Neural cell (in vitro differentiated cells): ENCODE results near the gene PGC. TPM values are rescaled to one million over a fixed set of nuclear protein-coding genes. Genes with fewer than 3 reads are reported as not detected.

ENCODE experiments used
- H2AFZ ChIP-seq: fragments of 200-600, 300-800 bp; sonication (generic), shearing (Covaris generic); 2 replicates; pipeline ENCODE4 v1.6.0; 2014; ENCODE audit warnings: low read depth, mild to moderate bottlenecking, antibody characterized with exemption, low read length, moderate library complexity
- H3F3A ChIP-seq: fragments of 200-600 bp; shearing (Covaris generic); 2 replicates; pipeline ENCODE4 v1.6.1; 2016; ENCODE audit warnings: mild to moderate bottlenecking, moderate library complexity, mixed read lengths, antibody characterized with exemption, low read length; ENCODE audit not compliant: insufficient read depth, poor library complexity, severe bottlenecking
- H3K27ac ChIP-seq: fragments of 200-600, 300-800 bp; sonication (generic), shearing (Covaris generic); 2 replicates; pipeline ENCODE4 v1.5.1; 2014; ENCODE audit warnings: mild to moderate bottlenecking, low read length, moderate library complexity
- H3K27me3 ChIP-seq: fragments of 300-800, 200-600 bp; sonication (generic), shearing (Covaris generic); 2 replicates; pipeline ENCODE4 v1.6.0; 2014; ENCODE audit warnings: mild to moderate bottlenecking, low read depth, low read length, moderate library complexity; ENCODE audit not compliant: insufficient read depth
- H3K36me3 ChIP-seq: fragments of 300-800, 200-600 bp; sonication (generic), shearing (Covaris generic); 2 replicates; pipeline ENCODE4 v1.5.1; 2014; ENCODE audit warnings: mild to moderate bottlenecking, antibody characterized with exemption, low read length, moderate library complexity; ENCODE audit not compliant: insufficient read depth
- H3K4me2 ChIP-seq: fragments of 300-800, 200-600 bp; sonication (generic), shearing (Covaris generic); 2 replicates; pipeline ENCODE4 v1.6.0; 2014; ENCODE audit warnings: mild to moderate bottlenecking, low read length
- H3K4me3 ChIP-seq: fragments of 300-800, 200-600 bp; sonication (generic), shearing (Covaris generic); 2 replicates; pipeline ENCODE4 v1.5.1; 2014; ENCODE audit warnings: mild to moderate bottlenecking, low read length, moderate library complexity
- H3K79me2 ChIP-seq: fragments of 200-600 bp; shearing (Covaris generic); replicated peaks from 2 replicates; pipeline ENCODE4 v1.6.0; 2014; ENCODE audit warnings: mild to moderate bottlenecking, low read length, moderate library complexity; ENCODE audit not compliant: insufficient read depth
- H3K9ac ChIP-seq: fragments of 300-800, 200-600 bp; sonication (generic), shearing (Covaris generic); 2 replicates; pipeline ENCODE4 v1.6.1; 2016; ENCODE audit warnings: mild to moderate bottlenecking, low read length, mixed read lengths
- H3K9me2 ChIP-seq: fragments of 200-600 bp; shearing (Covaris generic); 2 replicates; pipeline ENCODE4 v1.6.1; 2016; ENCODE audit warnings: mild to moderate bottlenecking, low read length, mixed read lengths; ENCODE audit not compliant: insufficient read depth
- H3K9me3 ChIP-seq: fragments of 200-600, 300-800 bp; sonication (generic), shearing (Covaris generic); 2 replicates; pipeline ENCODE4 v1.6.1; 2016; ENCODE audit warnings: mild to moderate bottlenecking, mixed run types, low read length, moderate library complexity, mixed read lengths
- H4K20me1 ChIP-seq: fragments of 200-600 bp; shearing (Covaris generic); 2 replicates; pipeline ENCODE4 v1.6.1; 2016; ENCODE audit warnings: mild to moderate bottlenecking, mixed run types; ENCODE audit not compliant: insufficient read depth
- EP300 ChIP-seq: fragments of 450-650 bp; conservative IDR thresholded peaks from 2 replicates; pipeline ENCODE4 v1.6.1; 2014; ENCODE audit warnings: antibody characterized with exemption, mild to moderate bottlenecking, moderate library complexity; ENCODE audit not compliant: poor library complexity, severe bottlenecking
- EZH2 ChIP-seq: fragments of 200-600, 300-800 bp; shearing (Covaris generic), sonication (generic); IDR thresholded peaks from 2 replicates; pipeline ENCODE4 v1.6.1; 2014; ENCODE audit warnings: antibody characterized with exemption, low read length, borderline replicate concordance, mild to moderate bottlenecking; ENCODE audit not compliant: insufficient read depth, poor library complexity, severe bottlenecking
- MXI1 ChIP-seq: fragments of 450-650 bp; conservative IDR thresholded peaks from 2 replicates; pipeline ENCODE4 v1.6.1; 2014; ENCODE audit warnings: antibody characterized with exemption, mild to moderate bottlenecking; ENCODE audit not compliant: poor library complexity, severe bottlenecking
- POLR2AphosphoS5 ChIP-seq: IDR thresholded peaks from 2 replicates; pipeline ENCODE4 v1.6.1; 2012
- RAD21 ChIP-seq: fragments of 450-650 bp; conservative IDR thresholded peaks from 2 replicates; pipeline ENCODE4 v1.6.1; 2014; ENCODE audit warnings: antibody characterized with exemption, mild to moderate bottlenecking, moderate library complexity
- REST ChIP-seq: IDR thresholded peaks from 2 replicates; pipeline ENCODE4 v1.6.1; 2012; ENCODE audit warnings: borderline replicate concordance
- SMC3 ChIP-seq: fragments of 450-650 bp; conservative IDR thresholded peaks from 2 replicates; pipeline ENCODE4 v1.6.1; 2014; ENCODE audit warnings: antibody characterized with exemption, mild to moderate bottlenecking, moderate library complexity; ENCODE audit not compliant: poor library complexity
- TAF1 ChIP-seq: IDR thresholded peaks from 2 replicates; pipeline ENCODE4 v1.6.1; 2012; ENCODE audit warnings: low read depth
- polyA plus RNA-seq: library from polyadenylated mRNA; depleted of rRNA; stranded (reverse); fragments of >200 nt; gene quantifications from 2 replicates; pipeline ENCODE4 v1.2.3, GENCODE V29; 2014
- TF ChIP-seq, protein P1 (sequence below): fragments of 450-650 bp; IDR thresholded peaks from 2 replicates; pipeline ENCODE4 v1.5.1; 2014; ENCODE audit warnings: antibody characterized with exemption, mild to moderate bottlenecking, moderate library complexity; ENCODE audit not compliant: poor library complexity, severe bottlenecking

PGC gene
- polyA plus RNA-seq, 1 donor from 2014 or later = not detected

GRCh38 chr6:41719436-41720261 is 27.5 kb downstream of the PGC start:
- Histone ChIP-seq H3K27ac (no peak overlapping the region), H3K36me3 (no peaks in the 10 kb centered on the region), H3K79me2 (no peaks in the 10 kb centered on the region), H3K9me2 (no peaks in the 10 kb centered on the region), H3K4me3 (no peak overlapping the region), H3K4me2 (no peak overlapping the region), H3K27me3 (no peaks in the 10 kb centered on the region), H3K9ac (no peak overlapping the region), H4K20me1 (no peaks in the 10 kb centered on the region), H2AFZ (no peak overlapping the region), H3F3A (no peaks in the 10 kb centered on the region), H3K9me3 (no peaks in the 10 kb centered on the region)
- TF ChIP-seq REST (no peak), POLR2AphosphoS5 (no peak), EZH2 (no peak), RAD21 (no peak), TAF1 (no peak), SMC3 (no peak), MXI1 (no peak), EP300 (no peak)
- TF ChIP-seq, protein P1, sequence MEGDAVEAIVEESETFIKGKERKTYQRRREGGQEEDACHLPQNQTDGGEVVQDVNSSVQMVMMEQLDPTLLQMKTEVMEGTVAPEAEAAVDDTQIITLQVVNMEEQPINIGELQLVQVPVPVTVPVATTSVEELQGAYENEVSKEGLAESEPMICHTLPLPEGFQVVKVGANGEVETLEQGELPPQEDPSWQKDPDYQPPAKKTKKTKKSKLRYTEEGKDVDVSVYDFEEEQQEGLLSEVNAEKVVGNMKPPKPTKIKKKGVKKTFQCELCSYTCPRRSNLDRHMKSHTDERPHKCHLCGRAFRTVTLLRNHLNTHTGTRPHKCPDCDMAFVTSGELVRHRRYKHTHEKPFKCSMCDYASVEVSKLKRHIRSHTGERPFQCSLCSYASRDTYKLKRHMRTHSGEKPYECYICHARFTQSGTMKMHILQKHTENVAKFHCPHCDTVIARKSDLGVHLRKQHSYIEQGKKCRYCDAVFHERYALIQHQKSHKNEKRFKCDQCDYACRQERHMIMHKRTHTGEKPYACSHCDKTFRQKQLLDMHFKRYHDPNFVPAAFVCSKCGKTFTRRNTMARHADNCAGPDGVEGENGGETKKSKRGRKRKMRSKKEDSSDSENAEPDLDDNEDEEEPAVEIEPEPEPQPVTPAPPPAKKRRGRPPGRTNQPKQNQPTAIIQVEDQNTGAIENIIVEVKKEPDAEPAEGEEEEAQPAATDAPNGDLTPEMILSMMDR = no peak

DNA sequence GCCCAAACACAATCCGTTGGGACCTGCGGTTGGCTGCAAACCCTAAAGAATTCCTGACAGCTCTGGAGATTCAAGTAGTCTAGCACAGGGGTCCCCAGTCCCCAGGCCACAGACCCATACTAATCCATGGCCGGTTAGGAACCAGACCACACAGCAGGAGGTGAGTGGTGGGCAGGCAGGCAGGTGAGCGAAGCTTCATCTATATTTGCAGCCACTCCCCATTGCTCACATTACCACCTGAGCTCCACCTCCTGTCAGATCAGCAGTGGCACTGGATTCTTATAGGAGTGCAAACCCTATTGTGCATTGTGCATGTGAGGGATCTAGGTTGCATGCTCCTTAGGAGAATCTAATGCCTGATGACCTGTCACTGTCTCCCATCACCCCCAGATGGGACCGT is 28.4 kb downstream of the PGC start:
- H2AFZ ChIP-seq = no peak overlapping the region
- no peaks in the 10 kb centered on the region for H3K27me3 ChIP-seq
- H3K79me2 ChIP-seq = no peaks in the 10 kb centered on the region
- H3K9me3 ChIP-seq = no peaks in the 10 kb centered on the region
- H4K20me1 ChIP-seq = no peaks in the 10 kb centered on the region
- H3K9me2 ChIP-seq = no peaks in the 10 kb centered on the region
- no peak overlapping the region for H3K9ac ChIP-seq
- H3F3A ChIP-seq = no peaks in the 10 kb centered on the region
- no peaks in the 10 kb centered on the region for H3K36me3 ChIP-seq
- H3K4me2 ChIP-seq = no peak overlapping the region
- TF ChIP-seq EP300 = no peak
- TF ChIP-seq RAD21 = no peak
- TF ChIP-seq REST = no peak
- no peak for TF ChIP-seq TAF1
- TF ChIP-seq SMC3 = no peak
- TF ChIP-seq EZH2 = no peak
- TF ChIP-seq MXI1 = no peak
- TF ChIP-seq, protein P1 = no peak
- TF ChIP-seq POLR2AphosphoS5 = no peak
- no peak overlapping the region for H3K27ac ChIP-seq
- no peak overlapping the region for H3K4me3 ChIP-seq
